Hematopoietic multipotent progenitor cell treated with erythropoietin and hydrocortisone succinate and interleukin-3 and kit ligand, for 17 days (in vitro differentiated cells): ENCODE measurements around the gene GEMIN8.

Experiments used
- DNase-seq: peaks from one replicate; pipeline ENCODE4 v3.0.0-alpha.2; 2015; ENCODE audit warnings: low spot score

The GEMIN8 gene

GRCh38 chrX:14015294-14015693 is 14.4 kb downstream of the GEMIN8 start:
- DNase-seq, result no peak

- no peak for DNase-seq
Observed at GRCh38 chrX:14014526-14014925, 15.2 kb downstream of the GEMIN8 start.

DNA sequence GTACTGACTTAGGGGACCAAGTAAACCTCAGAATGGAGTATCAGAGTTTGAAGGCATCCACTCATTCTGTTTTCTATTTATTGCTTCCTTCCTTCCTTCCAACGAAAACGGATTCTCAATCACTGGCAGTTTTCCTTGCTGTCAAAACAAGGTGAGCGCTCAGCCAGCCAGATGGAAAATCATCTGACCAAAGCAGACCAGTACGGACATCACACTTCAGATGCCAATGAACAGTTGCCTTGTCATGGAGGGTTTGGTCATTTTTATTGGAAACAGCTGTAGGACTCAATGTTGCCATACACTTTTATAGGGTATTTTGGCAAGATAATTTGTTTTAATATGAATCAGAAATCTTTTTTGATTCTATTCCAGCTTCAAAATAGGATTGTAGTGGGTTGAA is 16.6 kb downstream of the GEMIN8 start:
- DNase-seq, result no peak

- DNase-seq, result no peak
Observed at GRCh38 chrX:14010566-14010965, 19.1 kb downstream of the GEMIN8 start.

DNA sequence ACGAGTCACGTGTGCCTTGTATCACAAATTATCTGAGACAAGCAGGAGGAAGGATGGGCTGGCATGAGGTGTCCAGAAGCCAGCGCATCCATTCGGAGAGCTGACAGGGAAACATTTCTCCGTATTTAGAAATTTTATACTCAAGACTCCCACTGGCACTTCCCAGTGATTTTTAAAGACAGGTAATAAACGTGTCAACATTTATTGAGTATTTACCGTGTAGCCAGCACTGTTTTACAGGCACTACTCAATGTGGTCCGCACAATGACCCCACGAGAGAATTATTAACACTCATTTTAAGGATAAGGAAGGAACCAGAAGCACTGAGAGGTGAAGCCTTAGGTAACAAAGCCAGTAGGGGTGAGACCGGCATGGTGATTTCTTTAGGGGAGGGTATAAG is 23.2 kb downstream of the GEMIN8 start:
- no peak for DNase-seq

DNA sequence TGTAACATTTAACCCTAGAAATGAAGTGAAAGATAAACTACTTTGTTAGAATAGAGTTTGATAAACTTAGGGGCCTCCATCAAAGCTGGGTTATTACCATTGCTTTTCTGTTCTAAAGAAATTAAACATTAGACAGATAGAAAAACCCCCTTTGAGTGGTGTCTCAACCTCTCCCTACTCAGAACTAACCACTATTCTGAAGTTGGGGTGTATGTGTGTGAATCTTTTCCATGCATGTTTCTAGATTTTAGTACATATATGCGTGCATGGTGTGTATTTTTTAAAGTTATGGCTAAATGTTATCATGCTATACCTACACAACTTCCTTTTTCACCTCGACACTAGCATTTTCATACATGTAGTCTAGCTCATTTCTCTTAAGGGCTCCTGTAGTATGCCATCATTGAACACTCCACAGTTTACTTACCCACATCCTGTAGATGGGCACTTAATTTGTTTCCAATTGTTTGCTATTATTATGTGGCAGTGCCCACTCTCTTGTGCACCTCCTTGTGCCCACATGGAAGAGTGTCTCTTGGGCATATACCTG is 25.7 kb downstream of the GEMIN8 start:
- DNase-seq, result no peak

DNA sequence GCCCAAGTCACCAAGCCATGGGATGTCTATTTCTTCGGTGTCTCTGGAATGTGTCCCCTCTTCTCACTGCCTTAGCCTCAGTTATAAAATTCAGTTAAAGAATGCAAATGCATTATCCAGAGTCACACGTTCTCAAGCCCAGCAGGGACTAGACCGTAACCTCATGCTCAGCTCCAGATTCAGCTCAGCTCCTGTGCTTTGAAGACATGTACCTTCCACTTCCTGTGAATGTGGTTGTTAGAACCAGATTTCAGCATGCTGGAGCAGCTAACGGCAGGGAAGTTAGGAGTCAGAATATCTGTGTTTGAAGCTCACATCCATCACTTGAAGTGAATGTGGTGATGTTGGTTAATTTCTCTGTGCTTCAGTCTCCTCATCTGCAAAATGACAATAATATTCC is 26.7 kb downstream of the GEMIN8 start:
- DNase-seq, result no peak

DNA sequence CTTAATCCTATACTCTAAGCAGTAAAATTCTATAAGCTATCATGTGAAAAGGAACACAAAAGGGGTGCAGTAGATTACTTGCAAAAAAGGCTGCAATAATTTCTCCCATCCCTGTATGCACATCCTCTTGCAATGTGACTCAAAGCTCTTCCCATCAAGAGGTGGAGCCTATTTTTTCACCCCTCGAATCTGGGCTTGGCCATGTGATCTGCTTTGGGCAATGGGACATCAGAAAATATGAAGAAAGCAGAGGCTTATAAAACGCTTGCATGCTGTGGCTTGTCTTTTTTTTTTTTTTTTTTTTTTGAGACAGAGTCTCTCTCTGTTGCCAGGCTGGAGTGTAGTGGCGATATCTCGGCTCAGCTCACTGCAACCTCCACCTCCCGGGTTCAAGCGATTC is 33.0 kb downstream of the GEMIN8 start:
- DNase-seq, result no peak

- DNase-seq, result no peak
Observed at GRCh38 chrX:13994536-13995080, 35.1 kb downstream of the GEMIN8 start.

DNA sequence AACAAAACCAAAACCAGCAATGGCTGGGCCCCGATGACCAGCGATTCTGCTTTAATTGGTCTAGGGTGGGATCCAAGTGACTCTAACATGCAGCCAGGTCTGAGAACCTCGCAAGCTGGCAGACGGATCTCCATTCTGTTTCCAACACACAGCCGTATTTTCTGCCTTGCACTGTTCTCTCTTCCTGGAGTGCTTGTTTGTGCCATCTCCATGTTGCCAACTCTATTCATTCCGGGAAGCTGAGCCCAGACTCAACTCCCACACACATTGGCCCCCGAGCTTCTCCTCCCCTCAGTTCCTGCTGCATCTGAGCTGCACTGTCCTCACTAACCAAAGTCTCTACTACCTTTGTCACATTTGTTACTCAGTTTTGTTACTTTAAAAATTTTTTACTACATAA is 35.6 kb downstream of the GEMIN8 start:
- no peak for DNase-seq

DNA sequence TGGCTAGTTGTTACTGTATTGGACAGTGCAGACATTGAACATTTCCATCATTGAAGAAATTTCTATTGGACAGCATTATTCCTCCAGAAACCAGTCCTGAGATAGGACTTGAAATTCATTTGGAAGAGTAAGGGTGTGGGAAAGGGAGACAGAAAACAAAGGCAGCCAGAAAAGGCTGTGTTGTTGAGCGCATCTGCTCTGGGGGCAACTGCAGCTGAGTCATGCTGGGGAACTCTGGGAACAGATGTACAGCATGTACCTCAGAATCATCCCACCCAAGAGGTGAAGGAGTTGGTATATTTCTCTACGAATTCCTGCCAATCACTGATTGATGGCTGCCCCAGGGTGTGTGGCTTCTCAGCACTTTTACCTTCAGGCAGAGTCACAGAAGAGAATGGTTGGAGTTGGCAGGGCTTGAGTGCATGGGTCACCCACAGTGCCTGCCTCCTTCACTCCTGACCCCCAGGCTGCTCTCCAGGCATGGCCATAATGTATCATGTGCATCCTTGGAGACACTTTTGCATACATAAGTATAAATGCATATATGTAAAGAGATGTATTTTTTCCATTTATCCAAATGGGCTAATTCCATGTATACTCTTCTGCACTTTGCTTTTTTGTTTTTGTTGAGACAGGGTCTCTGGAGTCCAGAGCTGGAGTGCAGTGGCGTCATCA is 39.4 kb downstream of the GEMIN8 start:
- no peak for DNase-seq

- no peak for DNase-seq
Observed at GRCh38 chrX:13985697-13986435, 43.8 kb downstream of the GEMIN8 start.

- DNase-seq, result no peak
Observed at GRCh38 chrX:13983734-13984133, 46.0 kb downstream of the GEMIN8 start.

DNA sequence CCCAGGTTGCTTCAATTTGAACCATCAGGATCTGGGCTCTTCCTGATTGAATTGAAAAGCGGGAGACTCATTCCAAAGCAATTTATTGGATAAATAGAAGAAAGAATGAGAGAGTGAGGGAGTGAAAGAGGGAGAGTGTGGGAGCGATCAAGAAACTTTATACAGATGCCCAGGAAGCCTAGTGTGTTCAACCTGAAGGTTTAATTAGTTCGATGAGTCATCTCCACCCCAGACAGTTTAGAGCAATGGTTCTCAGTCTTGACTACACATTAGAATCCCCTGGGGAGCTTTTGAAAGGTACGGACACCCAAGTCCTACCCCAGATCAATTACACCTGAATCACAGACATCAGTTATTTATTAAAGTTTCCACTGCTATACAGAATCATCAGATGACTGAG is 61.5 kb downstream of the GEMIN8 start:
- DNase-seq, result no peak

DNA sequence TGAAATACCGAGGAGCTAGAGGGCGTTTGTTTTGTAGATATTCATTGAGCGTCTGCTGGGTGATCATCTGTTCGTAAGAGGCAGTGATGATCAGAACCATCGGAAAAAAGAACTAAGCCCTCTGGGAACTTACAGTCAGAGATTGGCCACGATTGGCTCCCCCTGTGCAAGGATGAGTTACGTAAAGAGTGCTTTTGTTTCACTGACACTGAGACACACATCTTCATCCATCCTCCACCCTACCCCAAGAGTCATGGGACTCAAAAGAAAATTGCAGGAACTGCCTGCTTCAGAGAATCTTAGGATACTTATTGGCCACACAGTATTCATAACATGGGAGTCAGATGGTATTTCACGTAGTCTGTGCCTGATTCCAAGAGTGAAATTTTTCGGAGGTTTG is 62.1 kb downstream of the GEMIN8 start:
- DNase-seq, result no peak

- DNase-seq, result no peak
Observed at GRCh38 chrX:13966793-13967125, 62.9 kb downstream of the GEMIN8 start.

- no peak for DNase-seq
Observed at GRCh38 chrX:13966071-13966792, 63.5 kb downstream of the GEMIN8 start.

- DNase-seq, result no peak
Observed at GRCh38 chrX:13965531-13965930, 64.2 kb downstream of the GEMIN8 start.

- DNase-seq, result no peak
Observed at GRCh38 chrX:13956998-13957397, 72.7 kb downstream of the GEMIN8 start.
